Thyroid gland (tissue), 4 donors: ENCODE results near the gene ANKRD61. TPM values are rescaled to one million over a fixed set of nuclear protein-coding genes. Genes with fewer than 3 reads are reported as not detected.

Source experiments
- DNase-seq, 2 donors: peaks; one replicate each; pipeline ENCODE4 v3.0.0-alpha.2; 2019
- H3K27ac ChIP-seq, 3 donors: fragments of 200-600 bp; sonication (generic); 1 replicate in 2 of 3; 2 replicates in 1 of 3; pipeline ENCODE4 v1.5.1; 2016 to 2019; ENCODE audit warnings: mild to moderate bottlenecking in 1 of 3, moderate library complexity in 1 of 3
- H3K27me3 ChIP-seq: fragments of 200-600 bp; sonication (generic); one replicate; pipeline ENCODE4 v1.5.1; 2019
- H3K36me3 ChIP-seq, 2 donors: fragments of 200-600 bp; sonication (generic); one replicate each; pipeline ENCODE4 v1.5.1; 2016 to 2019
- H3K4me1 ChIP-seq, 2 donors: fragments of 200-600 bp; sonication (generic); one replicate each; pipeline ENCODE4 v1.5.1; 2017 to 2019
- H3K4me3 ChIP-seq, 3 donors: fragments of 200-600 bp; sonication (generic); replicated peaks in 1 of 3; 1 replicate in 2 of 3; 2 replicates in 1 of 3; pipeline ENCODE4 v1.5.1; 2016; ENCODE audit warnings: mild to moderate bottlenecking in 1 of 3
- H3K9me3 ChIP-seq: fragments of 200-600 bp; sonication (generic); one replicate; pipeline ENCODE4 v1.5.1; 2017
- POLR2A ChIP-seq, 2 donors: fragments of 450-650 bp; IDR thresholded peaks; one replicate each; pipeline ENCODE4 v1.6.1; 2017; ENCODE audit warnings: antibody characterized with exemption in 2 of 2, mild to moderate bottlenecking in 2 of 2, moderate library complexity in 1 of 2
- WGBS, 2 donors: methylation state at CpG; one replicate each; pipeline ENCODE4 v1.1.5; 2017; 5-methylcytosine and 5-hydroxymethylcytosine counted together
- intact Hi-C: fragments of 100-400 bp; cut with DNase I; formaldehyde crosslinking; loops from one replicate; pipeline ENCODE4 v1.15.1; 2023
- total RNA-seq, 4 donors: library from RNA; depleted of rRNA; stranded (reverse); fragments of >200 nt; gene quantifications; one replicate each; pipeline ENCODE4 v1.2.3, GENCODE V29; 2016
- TF ChIP-seq, protein P1 (sequence below), 6 experiments: fragments of 200-600 bp in 3 of 6; fragments of 450-650 bp in 3 of 6; sonication (generic) in 3 of 6; IDR thresholded peaks; one replicate each; pipeline ENCODE4 v1.5.1; 2016 to 2019; ENCODE audit warnings: antibody characterized with exemption in 6 of 6, mild to moderate bottlenecking in 2 of 6, inconsistent platforms in 1 of 6, moderate library complexity in 1 of 6

ANKRD61 gene
- total RNA-seq, 4 donors from 2014 or later, result not detected

DNA sequence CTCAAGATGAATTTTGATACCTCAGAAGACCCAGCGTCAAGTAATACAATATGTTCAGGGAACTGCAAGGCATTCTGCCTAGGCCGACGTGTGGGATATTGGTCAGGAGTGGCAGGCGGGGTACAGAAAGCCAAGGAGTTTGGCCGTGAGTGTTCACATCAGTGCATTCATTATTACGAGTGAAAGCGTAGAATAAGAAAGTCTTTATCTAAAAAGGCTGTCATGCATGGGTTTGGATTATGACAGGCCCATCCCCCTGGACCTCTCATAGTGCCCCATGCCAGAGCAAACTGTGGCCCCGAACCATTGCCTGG, 14.6 kb upstream of the ANKRD61 start:
- no peaks in the 10 kb centered on the region for H3K9me3 ChIP-seq
- H3K4me3 ChIP-seq, result no peak overlapping the region
- H3K4me1 ChIP-seq, result peaks cover 81 to 84% of the 10 kb centered on the region in 2 donors
- H3K27me3 ChIP-seq, result no peaks in the 10 kb centered on the region
- 90% methylated on average over 8 of the region's 8 CpGs for WGBS, 2 donors
- H3K27ac ChIP-seq, result peak overlapping the region; percentile 67 to 96 (median 93)
- TF ChIP-seq POLR2A (IDR thresholded peaks at IDR 0.05), result no peak
- TF ChIP-seq, protein P1, sequence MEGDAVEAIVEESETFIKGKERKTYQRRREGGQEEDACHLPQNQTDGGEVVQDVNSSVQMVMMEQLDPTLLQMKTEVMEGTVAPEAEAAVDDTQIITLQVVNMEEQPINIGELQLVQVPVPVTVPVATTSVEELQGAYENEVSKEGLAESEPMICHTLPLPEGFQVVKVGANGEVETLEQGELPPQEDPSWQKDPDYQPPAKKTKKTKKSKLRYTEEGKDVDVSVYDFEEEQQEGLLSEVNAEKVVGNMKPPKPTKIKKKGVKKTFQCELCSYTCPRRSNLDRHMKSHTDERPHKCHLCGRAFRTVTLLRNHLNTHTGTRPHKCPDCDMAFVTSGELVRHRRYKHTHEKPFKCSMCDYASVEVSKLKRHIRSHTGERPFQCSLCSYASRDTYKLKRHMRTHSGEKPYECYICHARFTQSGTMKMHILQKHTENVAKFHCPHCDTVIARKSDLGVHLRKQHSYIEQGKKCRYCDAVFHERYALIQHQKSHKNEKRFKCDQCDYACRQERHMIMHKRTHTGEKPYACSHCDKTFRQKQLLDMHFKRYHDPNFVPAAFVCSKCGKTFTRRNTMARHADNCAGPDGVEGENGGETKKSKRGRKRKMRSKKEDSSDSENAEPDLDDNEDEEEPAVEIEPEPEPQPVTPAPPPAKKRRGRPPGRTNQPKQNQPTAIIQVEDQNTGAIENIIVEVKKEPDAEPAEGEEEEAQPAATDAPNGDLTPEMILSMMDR (IDR thresholded peaks at IDR 0.05), result no peak
- DNase-seq, result no peak
- peaks cover 13 to 16% of the 10 kb centered on the region in 2 donors for H3K36me3 ChIP-seq
- intact Hi-C loops, result no loop called here

DNA sequence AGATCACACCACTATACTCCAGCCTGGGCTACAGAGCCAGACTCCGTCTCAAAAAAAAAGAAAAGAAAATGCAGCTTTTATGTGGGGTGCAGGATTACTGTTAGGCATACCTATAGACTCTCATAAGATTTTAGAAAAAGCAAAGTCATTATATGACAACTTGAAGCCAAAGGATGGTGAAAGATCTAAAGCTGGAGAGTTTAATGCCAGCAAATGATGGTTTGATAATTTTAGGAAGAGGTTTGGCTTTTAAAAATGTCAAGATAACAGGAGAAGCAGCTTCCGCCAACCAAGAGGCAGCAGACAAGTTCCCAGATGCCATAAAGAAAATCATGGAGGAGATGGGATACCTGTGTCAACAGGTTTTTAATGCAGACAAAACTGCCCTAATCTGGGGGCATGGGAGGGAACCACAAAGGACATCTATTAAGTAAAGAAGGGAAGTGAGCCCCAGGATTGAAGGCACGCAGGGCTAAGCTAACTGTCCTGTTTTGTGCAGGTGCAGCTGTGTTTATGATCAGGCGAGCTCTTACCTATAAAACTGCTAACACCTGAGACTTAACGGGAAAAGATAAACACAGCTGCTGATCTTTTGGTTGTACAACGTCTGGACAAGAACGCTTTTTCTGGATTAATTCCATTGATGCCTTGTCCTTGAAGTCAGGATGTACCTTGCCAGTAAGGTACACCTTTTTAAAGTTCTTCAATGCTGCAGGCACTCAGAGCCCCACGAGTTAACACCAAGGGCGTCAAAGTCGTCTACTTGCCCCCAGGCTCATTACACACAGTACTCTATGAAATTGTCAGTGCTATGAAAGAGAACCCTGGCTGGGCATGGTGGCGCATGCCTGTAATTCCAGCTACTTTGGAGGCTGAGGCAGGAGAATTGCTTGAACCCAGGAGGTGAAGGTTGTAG, 10.5 kb upstream of the ANKRD61 start:
- intact Hi-C loops, result no loop called here
- Histone ChIP-seq H3K9me3 (no peaks in the 10 kb centered on the region), H3K4me3 (no peak overlapping the region), H3K27ac (peak overlapping the region; percentile 74 to 96 (median 84)), H3K27me3 (no peaks in the 10 kb centered on the region), H3K4me1 (peaks cover 46% of the 10 kb centered on the region in 2 donors), H3K36me3 (peaks cover 42 to 43% of the 10 kb centered on the region in 2 donors)
- TF ChIP-seq, protein P1 (IDR thresholded peaks at IDR 0.05), result no peak
- WGBS, 2 donors, result 89 to 91% methylated on average over 11 of the region's 11 CpGs
- no peak for DNase-seq

DNA sequence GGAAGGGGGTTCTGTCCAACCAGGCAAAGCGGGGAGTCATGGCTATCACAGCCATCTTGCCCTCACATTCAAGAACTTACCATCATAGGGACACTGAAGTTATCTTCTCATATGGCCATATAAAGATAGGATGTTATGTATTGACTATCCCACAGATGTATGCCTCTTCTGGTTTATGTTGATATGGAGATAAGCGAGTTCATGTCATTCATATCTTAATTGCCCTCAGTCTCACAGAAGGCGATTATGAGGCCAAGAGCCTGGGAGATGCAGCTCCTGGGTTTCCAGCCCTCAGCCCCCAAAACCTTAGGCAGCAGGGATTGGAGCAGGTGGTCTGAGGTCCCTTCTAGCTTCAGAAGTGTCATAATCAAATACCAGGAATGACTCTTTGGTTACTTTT, 8.5 kb upstream of the ANKRD61 start:
- Histone ChIP-seq H3K27ac (no peak overlapping the region), H3K4me3 (no peak overlapping the region), H3K36me3 (peaks cover 49 to 50% of the 10 kb centered on the region in 2 donors), H3K9me3 (no peaks in the 10 kb centered on the region), H3K4me1 (peaks cover 28 to 30% of the 10 kb centered on the region in 2 donors), H3K27me3 (no peaks in the 10 kb centered on the region)
- TF ChIP-seq POLR2A (IDR thresholded peaks at IDR 0.05), result no peak
- TF ChIP-seq, protein P1 (IDR thresholded peaks at IDR 0.05), result no peak
- WGBS, 2 donors, result 90 to 100% methylated on average over 3 of the region's 3 CpGs
- intact Hi-C loops, result no loop called here
- DNase-seq, result no peak

DNA sequence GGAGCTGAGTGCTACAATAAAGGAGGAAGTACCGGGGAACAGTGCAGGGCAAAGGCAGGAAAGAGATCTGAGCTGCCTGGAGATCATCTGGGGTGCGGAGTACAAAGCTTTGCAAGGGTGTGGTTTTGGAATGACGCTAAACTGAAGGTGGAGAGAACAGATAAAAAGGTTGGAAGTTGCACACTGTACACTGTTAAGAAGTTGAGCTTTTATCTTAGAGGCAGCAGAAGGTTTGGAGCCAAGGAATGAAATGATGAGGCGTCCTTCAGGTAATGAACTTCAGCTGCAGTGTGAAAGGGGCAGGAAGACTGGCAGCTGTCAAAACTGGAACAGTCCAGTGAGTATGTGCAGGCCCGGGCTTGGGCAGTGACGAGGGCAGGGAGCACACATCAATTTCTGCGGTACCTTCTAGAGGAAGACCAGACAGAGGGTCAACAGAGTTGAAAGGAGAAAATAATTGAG, 7.2 kb upstream of the ANKRD61 start:
- 88 to 93% methylated on average over 7 of the region's 7 CpGs for WGBS, 2 donors
- Histone ChIP-seq H3K4me3 (no peak overlapping the region), H3K4me1 (peaks cover 15 to 18% of the 10 kb centered on the region in 2 donors), H3K9me3 (no peaks in the 10 kb centered on the region), H3K27me3 (no peaks in the 10 kb centered on the region), H3K36me3 (peaks cover 52 to 56% of the 10 kb centered on the region in 2 donors), H3K27ac (no peak overlapping the region)
- no peak for TF ChIP-seq POLR2A (IDR thresholded peaks at IDR 0.05)
- TF ChIP-seq, protein P1 (IDR thresholded peaks at IDR 0.05), result no peak
- no peak for DNase-seq
- intact Hi-C loops, result no loop called here
